SK-N-MC (cell line): ENCODE results near the gene NUBPL.

ENCODE experiments used
- EZH2 ChIP-seq: fragments of 200-600 bp; sonication (generic); IDR thresholded peaks from one replicate; pipeline ENCODE4 v1.6.1; 2017; ENCODE audit warnings: antibody characterized with exemption
- POLR2AphosphoS5 ChIP-seq: IDR thresholded peaks from 2 replicates; pipeline ENCODE4 v1.6.1; 2012; ENCODE audit warnings: mild to moderate bottlenecking, low read depth, low read length, borderline replicate concordance

- no peak for TF ChIP-seq EZH2
- TF ChIP-seq POLR2AphosphoS5 = no peak
These were observed 17.0 kb upstream of the NUBPL start for GRCh38 chr14:31543969-31544799.
